PC-9 (cell line): ENCODE results near the gene C19orf12. TPM values are rescaled to one million over a fixed set of nuclear protein-coding genes. Genes with fewer than 3 reads are reported as not detected.

ENCODE experiments used
- BruUV-seq: library from RNA; stranded (reverse); fragments of 400-500 nt; replicated peaks from 2 replicates; lab custom pipeline; 2021; lab: Mats Ljungman, UMichigan
- CTCF ChIA-PET: fragments of 300-600 bp; sonication (Branson Sonifier 250); formaldehyde crosslinking; loops from one replicate; lab custom pipeline; 2022; ENCODE audit warnings: antibody characterized with exemption; lab: Charles Lee
- POLR2A ChIA-PET: fragments of 300-600 bp; sonication (Branson Sonifier 250); formaldehyde crosslinking; loops from one replicate; lab custom pipeline; 2022; ENCODE audit warnings: antibody characterized with exemption; ENCODE audit not compliant: unreplicated experiment; lab: Charles Lee
- DNase-seq, 2 experiments: peaks; one replicate each; pipeline versions ENCODE4 v3.0.0 to v3.0.0-alpha.2; 2015 to 2022; ENCODE audit warnings: mixed read lengths in 1 of 2
- H2AFZ ChIP-seq: fragments of 200-600 bp; sonication (generic); 2 replicates; pipeline ENCODE4 v1.8.1; 2017; ENCODE audit warnings: antibody characterized with exemption
- H3F3A ChIP-seq: fragments of 200-600 bp; sonication (generic); 2 replicates; pipeline ENCODE4 v1.8.1; 2017; ENCODE audit warnings: antibody characterized with exemption, mild to moderate bottlenecking, low read depth; ENCODE audit not compliant: insufficient read depth
- H3K27ac ChIP-seq: fragments of 200-600 bp; sonication (generic); 2 replicates; pipeline ENCODE4 v1.6.1; 2016; ENCODE audit warnings: mixed run types
- H3K27me3 ChIP-seq: fragments of 200-600 bp; sonication (generic); 2 replicates; pipeline ENCODE4 v1.6.1; 2016; ENCODE audit warnings: low read depth, mixed run types; ENCODE audit not compliant: insufficient read depth
- H3K36me3 ChIP-seq: fragments of 200-600 bp; sonication (generic); 2 replicates; pipeline ENCODE4 v1.6.1; 2016; ENCODE audit warnings: low read depth, mixed run types
- H3K4me1 ChIP-seq: fragments of 200-600 bp; sonication (generic); replicated peaks from 2 replicates; pipeline ENCODE4 v1.6.1; 2016; ENCODE audit warnings: mixed run types; ENCODE audit not compliant: insufficient read depth
- H3K4me2 ChIP-seq: fragments of 200-600 bp; sonication (generic); 2 replicates; pipeline ENCODE4 v1.6.1; 2017; ENCODE audit warnings: mixed run types
- H3K4me3 ChIP-seq: fragments of 200-600 bp; sonication (generic); 2 replicates; pipeline ENCODE4 v1.6.1; 2016; ENCODE audit warnings: mixed run types
- H3K79me2 ChIP-seq: fragments of 200-600 bp; sonication (generic); 2 replicates; pipeline ENCODE4 v1.6.1; 2017; ENCODE audit warnings: low read depth, mixed run types
- H3K9me2 ChIP-seq: fragments of 200-600 bp; sonication (generic); 2 replicates; pipeline ENCODE4 v1.8.1; 2017; ENCODE audit warnings: mild to moderate bottlenecking; ENCODE audit not compliant: insufficient read depth
- H3K9me3 ChIP-seq: fragments of 200-600 bp; sonication (generic); 2 replicates; pipeline ENCODE4 v1.8.1; 2016; ENCODE audit warnings: low read depth; ENCODE audit not compliant: insufficient read depth
- H4K20me1 ChIP-seq: fragments of 200-600 bp; sonication (generic); 2 replicates; pipeline ENCODE4 v1.8.1; 2017; ENCODE audit not compliant: insufficient read depth
- EZH2 ChIP-seq: fragments of 200-600 bp; sonication (generic); IDR thresholded peaks from 2 replicates; pipeline ENCODE4 v1.8.0; 2017; ENCODE audit warnings: antibody characterized with exemption, low read depth
- intact Hi-C: fragments of 100-400 bp; cut with micrococcal nuclease; formaldehyde crosslinking; loops from one replicate; pipeline ENCODE4 v1.10.0; 2022; ENCODE audit not compliant: unreplicated experiment
- total RNA-seq: library from RNA; stranded (reverse); gene quantifications from 2 replicates; pipeline ENCODE4 v1.2.3, GENCODE V29; 2021
- TF ChIP-seq, protein P1 (sequence below): fragments of 200-600 bp; sonication (generic); conservative IDR thresholded peaks from 2 replicates; pipeline ENCODE4 v1.6.1; 2017; ENCODE audit warnings: mixed run types, antibody characterized with exemption, mild to moderate bottlenecking, moderate library complexity

Gene C19orf12
- total RNA-seq, 1 experiment from 2014 or later, result 14.8 TPM

DNA sequence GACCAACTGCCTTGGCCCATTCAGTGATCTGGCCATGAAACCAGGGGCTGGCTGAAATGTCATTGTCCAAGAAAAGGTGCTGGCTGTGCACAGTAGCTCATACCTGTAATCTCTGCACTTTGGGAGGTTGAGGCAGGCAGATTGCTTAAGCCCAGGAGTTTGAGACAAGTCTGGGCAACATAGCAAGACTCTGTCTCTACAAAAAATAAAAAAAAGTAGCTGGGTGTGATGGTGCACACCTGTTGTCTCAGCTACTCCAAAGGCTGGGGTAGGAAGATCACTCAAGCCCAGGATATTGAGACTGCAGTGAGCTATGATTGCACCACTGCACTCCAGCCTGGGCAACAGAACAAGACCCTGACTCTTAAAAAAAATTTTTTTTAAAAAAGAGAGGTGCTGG is 28.6 kb upstream of the C19orf12 start:
- no peaks in the 10 kb centered on the region for H3K36me3 ChIP-seq
- ChIA-PET POLR2A (no interaction called here), CTCF (no interaction called here)
- TF ChIP-seq EZH2, result no peak
- TF ChIP-seq, protein P1, sequence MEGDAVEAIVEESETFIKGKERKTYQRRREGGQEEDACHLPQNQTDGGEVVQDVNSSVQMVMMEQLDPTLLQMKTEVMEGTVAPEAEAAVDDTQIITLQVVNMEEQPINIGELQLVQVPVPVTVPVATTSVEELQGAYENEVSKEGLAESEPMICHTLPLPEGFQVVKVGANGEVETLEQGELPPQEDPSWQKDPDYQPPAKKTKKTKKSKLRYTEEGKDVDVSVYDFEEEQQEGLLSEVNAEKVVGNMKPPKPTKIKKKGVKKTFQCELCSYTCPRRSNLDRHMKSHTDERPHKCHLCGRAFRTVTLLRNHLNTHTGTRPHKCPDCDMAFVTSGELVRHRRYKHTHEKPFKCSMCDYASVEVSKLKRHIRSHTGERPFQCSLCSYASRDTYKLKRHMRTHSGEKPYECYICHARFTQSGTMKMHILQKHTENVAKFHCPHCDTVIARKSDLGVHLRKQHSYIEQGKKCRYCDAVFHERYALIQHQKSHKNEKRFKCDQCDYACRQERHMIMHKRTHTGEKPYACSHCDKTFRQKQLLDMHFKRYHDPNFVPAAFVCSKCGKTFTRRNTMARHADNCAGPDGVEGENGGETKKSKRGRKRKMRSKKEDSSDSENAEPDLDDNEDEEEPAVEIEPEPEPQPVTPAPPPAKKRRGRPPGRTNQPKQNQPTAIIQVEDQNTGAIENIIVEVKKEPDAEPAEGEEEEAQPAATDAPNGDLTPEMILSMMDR, result no peak
- no peaks in the 10 kb centered on the region for H3K79me2 ChIP-seq
- H2AFZ ChIP-seq, result no peak overlapping the region
- H3F3A ChIP-seq, result no peaks in the 10 kb centered on the region
- H3K27ac ChIP-seq, result no peak overlapping the region
- intact Hi-C loops, result no loop called here
- H4K20me1 ChIP-seq, result no peaks in the 10 kb centered on the region
- no peaks in the 10 kb centered on the region for H3K4me1 ChIP-seq
- H3K9me2 ChIP-seq, result no peaks in the 10 kb centered on the region
- H3K9me3 ChIP-seq, result no peaks in the 10 kb centered on the region
- no TSS peak for BruUV-seq
- DNase-seq, result no peak
- no peak overlapping the region for H3K4me3 ChIP-seq
- H3K27me3 ChIP-seq, result peaks cover 46% of the 10 kb centered on the region
- no peak overlapping the region for H3K4me2 ChIP-seq

DNA sequence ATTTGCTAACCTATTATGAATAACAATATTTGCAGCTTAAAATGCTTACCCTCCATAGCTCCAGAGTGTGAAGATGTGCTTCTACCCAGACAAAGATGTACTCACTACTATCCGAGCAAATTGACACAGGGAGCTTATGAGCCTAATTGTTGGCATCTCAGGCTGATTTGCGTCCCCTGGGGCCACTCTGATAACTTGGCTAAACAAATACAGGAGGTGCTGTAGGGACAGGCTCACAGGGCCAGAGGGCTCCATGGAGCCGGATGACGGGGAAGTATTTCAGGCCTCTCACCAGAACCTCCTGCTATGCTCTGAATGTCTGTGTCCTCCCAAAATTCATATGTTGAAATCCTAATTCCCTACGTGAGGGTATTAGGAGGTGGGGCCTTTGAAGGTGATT is 26.7 kb upstream of the C19orf12 start:
- Histone ChIP-seq H3K9me2 (no peaks in the 10 kb centered on the region), H2AFZ (no peak overlapping the region), H3K27me3 (peaks cover 65% of the 10 kb centered on the region), H3F3A (no peaks in the 10 kb centered on the region), H4K20me1 (no peaks in the 10 kb centered on the region), H3K4me2 (no peak overlapping the region), H3K4me3 (no peak overlapping the region), H3K27ac (no peak overlapping the region), H3K9me3 (no peaks in the 10 kb centered on the region), H3K79me2 (no peaks in the 10 kb centered on the region), H3K4me1 (no peaks in the 10 kb centered on the region), H3K36me3 (no peaks in the 10 kb centered on the region)
- no TSS peak for BruUV-seq
- no peak for DNase-seq
- no peak for TF ChIP-seq EZH2
- TF ChIP-seq, protein P1, result no peak
- intact Hi-C loops, result no loop called here
- ChIA-PET CTCF (no interaction called here), POLR2A (interaction anchor here (0.6 kb wide), 1 partner anchor 186 kb away, joined by 6 read pairs; no protein-coding TSS in a partner anchor)

DNA sequence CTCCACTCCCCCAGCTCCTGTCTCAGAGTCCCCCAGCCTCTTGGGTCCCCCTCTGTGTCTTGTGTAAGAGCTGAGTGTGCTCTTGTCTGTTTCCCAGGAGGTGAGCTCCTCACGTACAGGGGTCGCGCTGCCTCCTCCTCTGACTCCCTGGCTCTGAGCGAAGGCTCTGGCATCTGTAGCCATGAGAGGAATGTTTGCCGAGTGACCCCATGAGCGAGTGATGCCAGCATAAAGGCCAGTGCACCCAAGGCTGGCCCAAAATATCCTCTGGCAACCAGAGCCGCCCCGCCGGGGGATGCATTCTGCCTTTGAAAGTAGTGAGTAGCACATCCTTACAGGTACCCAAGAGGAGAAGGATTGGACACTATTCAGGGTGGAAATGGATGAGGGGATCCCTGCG is 26.2 kb upstream of the C19orf12 start:
- Histone ChIP-seq H3F3A (no peaks in the 10 kb centered on the region), H2AFZ (no peak overlapping the region), H3K36me3 (no peaks in the 10 kb centered on the region), H3K79me2 (no peaks in the 10 kb centered on the region), H3K9me2 (no peaks in the 10 kb centered on the region), H3K9me3 (no peaks in the 10 kb centered on the region), H4K20me1 (no peaks in the 10 kb centered on the region), H3K27me3 (peaks cover 70% of the 10 kb centered on the region), H3K4me2 (no peak overlapping the region), H3K4me3 (no peak overlapping the region), H3K27ac (no peak overlapping the region), H3K4me1 (no peaks in the 10 kb centered on the region)
- POLR2A ChIA-PET, result no interaction called here
- BruUV-seq, result no TSS peak
- TF ChIP-seq, protein P1, result no peak
- no peak for TF ChIP-seq EZH2
- intact Hi-C loops, result no loop called here
- CTCF ChIA-PET, result no interaction called here
- DNase-seq, result no peak
